ENCODE measurements around the gene PARD3B.

PARD3B gene

GRCh38 chr2:205609113-205609512, 1063.8 kb downstream of the PARD3B start:
- no peak for DNase-seq (ENCODE audit: low read depth)
- H3K4me3 ChIP-seq (ENCODE audit: low read length) = no peak overlapping the region
- TF ChIP-seq CTCF (conservative IDR thresholded peaks at IDR 0.05; ENCODE audit: low read depth, low read length) = no peak

- no peak overlapping the region for H3K4me3 ChIP-seq (ENCODE audit: low read length)
- TF ChIP-seq CTCF (conservative IDR thresholded peaks at IDR 0.05; ENCODE audit: low read depth, low read length) = no peak
- no peak for DNase-seq (ENCODE audit: low read depth)
Observed at GRCh38 chr2:205610437-205610836, 1065.2 kb downstream of the PARD3B start.

GRCh38 chr2:205612636-205613035, 1067.4 kb downstream of the PARD3B start:
- TF ChIP-seq CTCF (conservative IDR thresholded peaks at IDR 0.05; ENCODE audit: low read depth, low read length) = no peak
- H3K4me3 ChIP-seq (ENCODE audit: low read length) = no peak overlapping the region
- no peak for DNase-seq (ENCODE audit: low read depth)

GRCh38 chr2:205613970-205614559, 1068.8 kb downstream of the PARD3B start:
- H3K4me3 ChIP-seq (ENCODE audit: low read length) = no peak overlapping the region
- no peak for DNase-seq (ENCODE audit: low read depth)
- no peak for TF ChIP-seq CTCF (conservative IDR thresholded peaks at IDR 0.05; ENCODE audit: low read depth, low read length)

- no peak for TF ChIP-seq CTCF (conservative IDR thresholded peaks at IDR 0.05; ENCODE audit: low read depth, low read length)
- no peak for DNase-seq (ENCODE audit: low read depth)
- H3K4me3 ChIP-seq (ENCODE audit: low read length) = no peak overlapping the region
Observed at GRCh38 chr2:205614965-205615364, 1069.7 kb downstream of the PARD3B start.

- TF ChIP-seq CTCF (conservative IDR thresholded peaks at IDR 0.05; ENCODE audit: low read depth, low read length) = no peak
- DNase-seq (ENCODE audit: low read depth) = peak; percentile 32
- no peak overlapping the region for H3K4me3 ChIP-seq (ENCODE audit: low read length)
Observed at GRCh38 chr2:205617905-205618304, 1072.6 kb downstream of the PARD3B start.

- DNase-seq (ENCODE audit: low read depth) = no peak
- H3K4me3 ChIP-seq (ENCODE audit: low read length) = no peak overlapping the region
- no peak for TF ChIP-seq CTCF (conservative IDR thresholded peaks at IDR 0.05; ENCODE audit: low read depth, low read length)
Observed at GRCh38 chr2:205619600-205619999, 1074.3 kb downstream of the PARD3B start.

All from retinal pigment epithelial cell (primary cell).